GM12872 (cell line): Measurements from ENCODE around the gene IL19.

ENCODE experiments used
- CTCF ChIP-seq: IDR thresholded peaks from 3 replicates; pipeline ENCODE4 v1.5.1; 2011; ENCODE audit warnings: low read depth, mild to moderate bottlenecking, low read length, moderate library complexity; ENCODE audit not compliant: insufficient read depth

Gene IL19

GRCh38 chr1:206735553-206736031, 35.0 kb upstream of the IL19 start:
- TF ChIP-seq CTCF, result no peak

GRCh38 chr1:206736878-206737728, 33.5 kb upstream of the IL19 start:
- TF ChIP-seq CTCF, result no peak

- TF ChIP-seq CTCF, result no peak
Observed at GRCh38 chr1:206737729-206738201, 32.8 kb upstream of the IL19 start.

- peak; percentile 31; the same call in 2 of the 3 replicates for TF ChIP-seq CTCF
Observed at GRCh38 chr1:206738370-206739366, 31.9 kb upstream of the IL19 start.

GRCh38 chr1:206739411-206740076, 31.0 kb upstream of the IL19 start:
- no peak for TF ChIP-seq CTCF

- no peak for TF ChIP-seq CTCF
Observed at GRCh38 chr1:206741142-206741701, 29.4 kb upstream of the IL19 start.
